Psoas muscle (tissue), 8 donors: Measurements from ENCODE around the gene ARSB. TPM values are rescaled to one million over a fixed set of nuclear protein-coding genes. Genes with fewer than 3 reads are reported as not detected.

Experiments used
- ATAC-seq, 4 donors: fragments of 200-7000 bp; cut with Tn5 transposase; one replicate each; pipeline ENCODE4 v1.9.1; 2020; ENCODE audit warnings: moderate library complexity in 3 of 4, mild to moderate bottlenecking in 2 of 4
- DNase-seq, 2 donors: peaks; one replicate each; pipeline ENCODE4 v3.0.0-alpha.2; 2020
- H3K27ac ChIP-seq: fragments of 200-600 bp; one replicate; pipeline ENCODE4 v1.8.0; 2022
- H3K27me3 ChIP-seq, 3 donors: fragments of 200-600 bp in 1 of 3; one replicate each; pipeline versions ENCODE4 v1.6.1 to v1.8.0; 2013 to 2022; ENCODE audit warnings: low read length in 2 of 3, mild to moderate bottlenecking in 2 of 3, moderate library complexity in 1 of 3; ENCODE audit not compliant: insufficient read depth in 3 of 3
- H3K36me3 ChIP-seq, 2 donors: fragments of 200-600 bp in 1 of 2; one replicate each; pipeline versions ENCODE4 v1.6.1 to v1.8.0; 2013 to 2022; ENCODE audit warnings: low read depth in 1 of 2, mild to moderate bottlenecking in 1 of 2, moderate library complexity in 1 of 2; ENCODE audit not compliant: insufficient read depth in 1 of 2
- H3K4me1 ChIP-seq: fragments of 200-600 bp; one replicate; pipeline ENCODE4 v1.8.0; 2022
- H3K4me3 ChIP-seq: fragments of 200-600 bp; one replicate; pipeline ENCODE4 v1.8.0; 2022; ENCODE audit warnings: mild to moderate bottlenecking
- H3K9me3 ChIP-seq: fragments of 200-600 bp; one replicate; pipeline ENCODE4 v1.8.0; 2022
- CTCF ChIP-seq: fragments of 200-600 bp; IDR thresholded peaks from one replicate; pipeline ENCODE4 v1.8.0; 2022; ENCODE audit warnings: antibody characterized with exemption
- WGBS, 3 donors: extraction: QIAGEN DNeasy Blood & Tissue Kit; methylation state at CpG; one replicate each; pipeline versions ENCODE4 v1.1.6 to v1.1.7; 2013; 5-methylcytosine and 5-hydroxymethylcytosine counted together
- intact Hi-C, 2 donors: fragments of 100-400 bp; cut with DNase I; formaldehyde crosslinking; loops; one replicate each; pipeline versions ENCODE4 v1.11.0 to v1.14.2; 2022
- polyA plus RNA-seq, 3 donors: library from polyadenylated mRNA; stranded (reverse); fragments of 200-250 nt; gene quantifications; one replicate each; pipeline ENCODE4 v1.2.3, GENCODE V29; 2013
- total RNA-seq, 4 donors: library from RNA; stranded (reverse); fragmentation: NEBNext Ultra II Directional in 2 of 4; extraction: Animal tissue kit (Norgen Biotek cat#: 25700) in 2 of 4; gene quantifications; one replicate each; pipeline versions ENCODE4 v1.2.1 to v1.2.4, GENCODE V29; 2021 to 2023
- donor health status: healthy with polysubstance abuse.
- donor health status: DM: no; HTN: no; CAD: no; lungs with moderate emphysema.
- donor health status: Bipolar disorder and iron deficiency.
- donor health status: healthy.
- donor health status: DM: yes; HTN: yes; CAD: no.
- donor health status: DM: no; HTN: no; CAD: no.
- donor health status: DM: no; HTN: no; CAD: no.
- donor health status: DM: yes; HTN: yes; CAD: no.

The ARSB gene
- total and polyA plus RNA-seq, 7 donors = 1.3 to 6.5 (median 3.6) TPM

- Histone ChIP-seq H3K9me3 (no peaks in the 10 kb centered on the region), H3K27me3 (peaks cover 0 to 4% (median 0%) of the 10 kb centered on the region in 3 donors), H3K4me3 (no peak overlapping the region), H3K36me3 (no peaks in the 10 kb centered on the region), H3K4me1 (no peaks in the 10 kb centered on the region), H3K27ac (no peak overlapping the region)
- intact Hi-C loops = no loop called here
- no peak for TF ChIP-seq CTCF
- ATAC-seq (no peak), DNase-seq (no peak)
- WGBS, 3 donors = 70 to 81% (median 72%) methylated on average over 7 of the region's 7 CpGs
Measured at GRCh38 chr5:78747705-78748359, 237.3 kb downstream of the ARSB start.

GRCh38 chr5:78747055-78747454 is 238.1 kb downstream of the ARSB start:
- ATAC-seq = no peak
- peaks cover 0 to 4% (median 0%) of the 10 kb centered on the region in 3 donors for H3K27me3 ChIP-seq
- 39 to 50% (median 44%) methylated on average over 10 of the region's 10 CpGs for WGBS, 3 donors
- TF ChIP-seq CTCF = no peak
- no peaks in the 10 kb centered on the region for H3K9me3 ChIP-seq
- no peaks in the 10 kb centered on the region for H3K36me3 ChIP-seq
- H3K4me1 ChIP-seq = no peaks in the 10 kb centered on the region
- no peak overlapping the region for H3K27ac ChIP-seq
- intact Hi-C loops = no loop called here
- DNase-seq = no peak
- H3K4me3 ChIP-seq = no peak overlapping the region

GRCh38 chr5:78746021-78746770 is 238.9 kb downstream of the ARSB start:
- Histone ChIP-seq H3K9me3 (no peaks in the 10 kb centered on the region), H3K4me3 (no peak overlapping the region), H3K4me1 (no peaks in the 10 kb centered on the region), H3K36me3 (no peaks in the 10 kb centered on the region), H3K27me3 (peaks cover 0 to 4% (median 0%) of the 10 kb centered on the region in 3 donors), H3K27ac (no peak overlapping the region)
- ATAC-seq (no peak), DNase-seq (no peak)
- WGBS, 3 donors = 66 to 75% (median 71%) methylated on average over 6 of the region's 6 CpGs
- TF ChIP-seq CTCF = no peak
- intact Hi-C loops = no loop called here

- intact Hi-C loops = no loop called here
- Histone ChIP-seq H3K36me3 (no peaks in the 10 kb centered on the region), H3K27ac (no peak overlapping the region), H3K9me3 (no peaks in the 10 kb centered on the region), H3K4me3 (no peak overlapping the region), H3K4me1 (no peaks in the 10 kb centered on the region), H3K27me3 (peaks cover 0 to 4% (median 0%) of the 10 kb centered on the region in 3 donors)
- DNase-seq (no peak), ATAC-seq (no peak)
- WGBS, 3 donors = 37 to 45% (median 42%) methylated on average over 3 of the region's 3 CpGs
- TF ChIP-seq CTCF = no peak
Measured at GRCh38 chr5:78744951-78745534, 240.1 kb downstream of the ARSB start.
